Natural killer cell (primary cell): ENCODE measurements around the gene ATXN1. TPM values are rescaled to one million over a fixed set of nuclear protein-coding genes. Genes with fewer than 3 reads are reported as not detected.
"Not testable (repeated sequence)": the region's sequence is repeated elsewhere in the genome, so short reads cannot be mapped to it uniquely, and the experiment has no call there.

Experiments
- ATAC-seq, 3 donors: fragments of 150-1000 bp in 2 of 3; fragments of 200-7000 bp in 1 of 3; cut with Tn5 transposase; 1 replicate in 1 of 3; 2 replicates in 2 of 3; pipeline ENCODE4 v1.10.0; 2021; ENCODE audit warnings: mild to moderate bottlenecking in 2 of 3, moderate library complexity in 2 of 3
- DNase-seq, 2 donors: peaks; one replicate each; pipeline versions ENCODE4 v3.0.0 to v3.0.0-alpha.2; 2013 to 2021; ENCODE audit warnings: mixed read lengths in 1 of 2
- H3K27ac ChIP-seq: one replicate; pipeline ENCODE4 v1.5.1; 2013; ENCODE audit warnings: mild to moderate bottlenecking, low read length
- H3K27me3 ChIP-seq: one replicate; pipeline ENCODE4 v1.6.1; 2013; ENCODE audit warnings: low read length; ENCODE audit not compliant: control insufficient read depth, insufficient read depth
- H3K36me3 ChIP-seq: one replicate; pipeline ENCODE4 v1.6.1; 2013; ENCODE audit warnings: low read length; ENCODE audit not compliant: control insufficient read depth, insufficient read depth
- H3K4me1 ChIP-seq: one replicate; pipeline ENCODE4 v1.6.1; 2013; ENCODE audit warnings: low read length; ENCODE audit not compliant: control insufficient read depth, insufficient read depth
- H3K4me3 ChIP-seq: one replicate; pipeline ENCODE4 v1.5.1; 2013; ENCODE audit warnings: low read length
- H3K9me3 ChIP-seq: one replicate; pipeline ENCODE4 v1.6.1; 2013; ENCODE audit warnings: low read length; ENCODE audit not compliant: control insufficient read depth, insufficient read depth
- H3K27ac Mint-ChIP-seq, 2 donors: one replicate each; pipeline ENCODE4 v1.8.0; 2022; ENCODE audit warnings: mild to moderate bottlenecking in 2 of 2, mixed read lengths in 2 of 2, moderate library complexity in 1 of 2
- H3K27me3 Mint-ChIP-seq, 2 donors: one replicate each; pipeline ENCODE4 v1.8.0; 2022; ENCODE audit warnings: low read depth in 2 of 2, mixed read lengths in 2 of 2
- H3K36me3 Mint-ChIP-seq: one replicate; pipeline ENCODE4 v1.8.0; 2022; ENCODE audit warnings: mixed read lengths
- H3K4me1 Mint-ChIP-seq, 2 donors: one replicate each; pipeline ENCODE4 v1.8.0; 2022; ENCODE audit warnings: mixed read lengths in 2 of 2
- H3K4me3 Mint-ChIP-seq: one replicate; pipeline ENCODE4 v1.8.0; 2022; ENCODE audit warnings: mild to moderate bottlenecking, moderate library complexity, mixed read lengths
- H3K9me3 Mint-ChIP-seq, 2 donors: one replicate each; pipeline ENCODE4 v1.8.0; 2022; ENCODE audit warnings: mixed read lengths in 2 of 2
- WGBS: methylation state at CpG from one replicate; pipeline ENCODE4 v1.1.7; 2013; ENCODE audit warnings: missing lambda C conversion rate; ENCODE audit not compliant: insufficient coverage; 5-methylcytosine and 5-hydroxymethylcytosine counted together
- intact Hi-C: fragments of 100-400 bp; cut with micrococcal nuclease; formaldehyde crosslinking; loops from one replicate; pipeline ENCODE4 v1.14.2; 2022
- total RNA-seq, 4 donors: library from RNA; stranded (reverse); fragments of 120-200 nt in 1 of 4; gene quantifications; one replicate each; pipeline versions ENCODE4 v1.2.3 to v1.2.4, GENCODE V29; 2013 to 2022
- TF ChIP-seq, protein P1 (sequence below): fragments of 200-600 bp; IDR thresholded peaks from one replicate; pipeline ENCODE4 v1.8.0; 2022; ENCODE audit warnings: antibody characterized with exemption

ATXN1 gene
- total RNA-seq, 3 donors from 2014 or later (not counting 1 experiment from before 2014, with no cell fraction given) = 90.4 to 120 (median 97.9) TPM

DNA sequence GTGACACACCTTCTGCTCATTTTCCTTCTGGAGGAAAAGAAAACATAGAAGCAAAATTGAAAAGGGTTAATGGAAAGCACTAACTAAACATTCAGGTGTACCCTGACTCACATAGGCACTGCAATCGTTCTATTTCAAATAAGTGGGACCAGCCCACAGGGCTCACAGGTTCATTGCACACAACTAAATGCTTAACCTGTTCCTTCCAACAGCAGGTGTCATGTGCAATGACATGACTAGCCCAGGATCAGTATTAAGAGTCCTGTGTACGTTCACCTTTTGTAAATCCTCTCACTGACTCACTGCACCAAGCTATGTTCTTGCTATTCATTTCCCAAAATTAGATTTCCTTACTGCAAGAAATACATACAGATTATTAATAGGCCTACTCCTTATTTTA, 371.6 kb downstream of the ATXN1 start:
- H3K27ac Mint-ChIP-seq = no peak overlapping the region
- H3K9me3 Mint-ChIP-seq = no peaks in the 10 kb centered on the region
- no peaks in the 10 kb centered on the region for H3K4me1 ChIP-seq
- intact Hi-C loops = no loop called here
- no peaks in the 10 kb centered on the region for H3K27me3 ChIP-seq
- ATAC-seq (no peak), DNase-seq (no peak)
- H3K4me3 Mint-ChIP-seq = no peak overlapping the region
- TF ChIP-seq, protein P1, sequence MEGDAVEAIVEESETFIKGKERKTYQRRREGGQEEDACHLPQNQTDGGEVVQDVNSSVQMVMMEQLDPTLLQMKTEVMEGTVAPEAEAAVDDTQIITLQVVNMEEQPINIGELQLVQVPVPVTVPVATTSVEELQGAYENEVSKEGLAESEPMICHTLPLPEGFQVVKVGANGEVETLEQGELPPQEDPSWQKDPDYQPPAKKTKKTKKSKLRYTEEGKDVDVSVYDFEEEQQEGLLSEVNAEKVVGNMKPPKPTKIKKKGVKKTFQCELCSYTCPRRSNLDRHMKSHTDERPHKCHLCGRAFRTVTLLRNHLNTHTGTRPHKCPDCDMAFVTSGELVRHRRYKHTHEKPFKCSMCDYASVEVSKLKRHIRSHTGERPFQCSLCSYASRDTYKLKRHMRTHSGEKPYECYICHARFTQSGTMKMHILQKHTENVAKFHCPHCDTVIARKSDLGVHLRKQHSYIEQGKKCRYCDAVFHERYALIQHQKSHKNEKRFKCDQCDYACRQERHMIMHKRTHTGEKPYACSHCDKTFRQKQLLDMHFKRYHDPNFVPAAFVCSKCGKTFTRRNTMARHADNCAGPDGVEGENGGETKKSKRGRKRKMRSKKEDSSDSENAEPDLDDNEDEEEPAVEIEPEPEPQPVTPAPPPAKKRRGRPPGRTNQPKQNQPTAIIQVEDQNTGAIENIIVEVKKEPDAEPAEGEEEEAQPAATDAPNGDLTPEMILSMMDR = no peak
- H3K27ac ChIP-seq = no peak overlapping the region
- no peaks in the 10 kb centered on the region for H3K9me3 ChIP-seq
- 98% methylated on average over 2 of the region's 2 CpGs for WGBS
- no peaks in the 10 kb centered on the region for H3K36me3 Mint-ChIP-seq
- H3K27me3 Mint-ChIP-seq = no peaks in the 10 kb centered on the region
- no peaks in the 10 kb centered on the region for H3K36me3 ChIP-seq
- H3K4me3 ChIP-seq = no peak overlapping the region
- peaks cover 0 to 18% of the 10 kb centered on the region in 2 donors for H3K4me1 Mint-ChIP-seq

DNA sequence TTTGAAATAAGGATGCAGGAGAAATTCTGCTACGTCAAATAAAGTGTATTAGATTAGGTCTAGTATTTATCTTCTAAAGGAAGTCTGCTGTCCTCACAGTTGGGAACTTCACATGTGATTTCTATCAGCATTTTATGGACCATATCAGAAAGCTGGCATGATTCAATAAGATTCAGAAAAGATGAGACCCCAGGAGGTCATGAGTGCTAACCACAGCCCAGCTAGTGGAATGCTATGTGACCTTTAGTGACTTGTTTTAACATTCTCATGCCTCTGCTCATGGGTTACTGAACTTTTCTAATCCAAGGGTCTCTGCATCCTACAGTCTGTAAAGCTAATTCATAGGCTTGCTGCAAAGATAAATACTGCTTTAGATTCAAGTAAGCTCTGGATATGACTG, 372.8 kb downstream of the ATXN1 start:
- H3K27me3 Mint-ChIP-seq = no peaks in the 10 kb centered on the region
- Histone ChIP-seq H3K4me3 (no peak overlapping the region), H3K27me3 (no peaks in the 10 kb centered on the region), H3K27ac (no peak overlapping the region), H3K9me3 (no peaks in the 10 kb centered on the region), H3K36me3 (no peaks in the 10 kb centered on the region), H3K4me1 (no peaks in the 10 kb centered on the region)
- TF ChIP-seq, protein P1 = no peak
- ATAC-seq = no peak
- H3K4me1 Mint-ChIP-seq = peaks cover 0 to 19% of the 10 kb centered on the region in 2 donors
- H3K36me3 Mint-ChIP-seq = no peaks in the 10 kb centered on the region
- H3K9me3 Mint-ChIP-seq = no peaks in the 10 kb centered on the region
- no peak for DNase-seq
- no peak overlapping the region for H3K4me3 Mint-ChIP-seq
- 100% methylated on average over 1 of the region's 1 CpG for WGBS
- H3K27ac Mint-ChIP-seq = no peak overlapping the region
- intact Hi-C loops = no loop called here

DNA sequence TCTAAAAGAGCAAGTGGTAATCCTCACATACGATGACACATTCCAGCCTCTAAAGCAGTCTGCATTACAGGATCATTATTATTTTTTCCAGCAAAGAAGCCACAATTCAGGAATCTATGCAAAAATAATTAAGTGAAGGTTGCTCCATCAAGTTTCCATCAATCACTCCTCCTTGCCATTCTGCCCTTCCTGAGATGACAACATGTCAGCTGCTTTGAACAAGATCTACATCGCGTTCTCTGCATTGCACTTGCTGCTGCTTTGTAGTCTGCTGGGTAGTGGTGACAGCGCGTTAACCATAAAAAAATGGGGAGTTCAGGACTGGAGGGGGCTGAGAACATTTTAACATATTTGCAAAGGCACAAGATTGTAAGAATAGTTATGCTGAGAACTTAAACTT, 375.2 kb downstream of the ATXN1 start:
- 81% methylated on average over 5 of the region's 5 CpGs for WGBS
- Mint-ChIP-seq H3K27ac (peak overlapping the region in 1 of 2 donors; percentile 17), H3K36me3 (no peaks in the 10 kb centered on the region), H3K27me3 (no peaks in the 10 kb centered on the region), H3K4me3 (no peak overlapping the region), H3K4me1 (peaks cover 0 to 19% of the 10 kb centered on the region in 2 donors), H3K9me3 (no peaks in the 10 kb centered on the region)
- Histone ChIP-seq H3K27me3 (no peaks in the 10 kb centered on the region), H3K4me3 (no peak overlapping the region), H3K36me3 (no peaks in the 10 kb centered on the region), H3K9me3 (no peaks in the 10 kb centered on the region), H3K27ac (no peak overlapping the region), H3K4me1 (no peaks in the 10 kb centered on the region)
- ATAC-seq (peak in 1 of 3 donors; percentile 47), DNase-seq (no peak)
- TF ChIP-seq, protein P1 = no peak
- intact Hi-C loops = no loop called here

DNA sequence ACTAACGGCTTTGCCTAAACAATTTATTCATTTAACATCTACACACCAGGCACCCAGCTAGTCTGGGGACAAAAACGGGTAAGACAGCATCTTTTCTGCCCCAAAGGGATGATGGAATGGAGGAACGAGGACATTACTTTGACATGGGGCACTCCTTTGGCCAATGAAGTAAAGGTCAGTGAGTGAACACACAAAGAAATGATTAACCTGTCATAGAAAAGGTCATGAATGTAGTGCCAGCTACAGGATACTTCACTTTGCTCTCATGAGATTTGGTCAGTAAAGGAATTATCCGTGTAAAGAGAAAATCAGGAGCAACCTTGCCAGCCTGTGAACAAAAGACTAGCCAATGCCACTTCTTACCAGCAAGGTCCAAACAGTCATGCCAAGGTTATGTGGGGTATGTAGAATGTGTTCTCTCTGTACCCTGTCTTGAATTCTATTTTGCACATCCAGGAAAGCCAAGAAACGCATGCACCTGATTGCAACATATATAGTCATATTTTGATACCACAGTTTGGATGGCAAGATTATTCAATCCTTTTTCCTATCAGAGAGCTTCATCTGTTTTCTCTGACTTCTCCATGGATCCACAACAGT, 377.6 kb downstream of the ATXN1 start:
- no peak overlapping the region for H3K4me3 Mint-ChIP-seq
- H3K27ac Mint-ChIP-seq = no peak overlapping the region
- TF ChIP-seq, protein P1 = no peak
- no peaks in the 10 kb centered on the region for H3K9me3 ChIP-seq
- intact Hi-C loops = no loop called here
- no peaks in the 10 kb centered on the region for H3K27me3 Mint-ChIP-seq
- DNase-seq (no peak), ATAC-seq (no peak)
- H3K27me3 ChIP-seq = no peaks in the 10 kb centered on the region
- no peaks in the 10 kb centered on the region for H3K4me1 ChIP-seq
- WGBS = 93% methylated on average over 5 of the region's 5 CpGs
- peaks cover 0 to 19% of the 10 kb centered on the region in 2 donors for H3K4me1 Mint-ChIP-seq
- H3K36me3 Mint-ChIP-seq = no peaks in the 10 kb centered on the region
- no peak overlapping the region for H3K4me3 ChIP-seq
- H3K36me3 ChIP-seq = no peaks in the 10 kb centered on the region
- no peak overlapping the region for H3K27ac ChIP-seq
- H3K9me3 Mint-ChIP-seq = no peaks in the 10 kb centered on the region

DNA sequence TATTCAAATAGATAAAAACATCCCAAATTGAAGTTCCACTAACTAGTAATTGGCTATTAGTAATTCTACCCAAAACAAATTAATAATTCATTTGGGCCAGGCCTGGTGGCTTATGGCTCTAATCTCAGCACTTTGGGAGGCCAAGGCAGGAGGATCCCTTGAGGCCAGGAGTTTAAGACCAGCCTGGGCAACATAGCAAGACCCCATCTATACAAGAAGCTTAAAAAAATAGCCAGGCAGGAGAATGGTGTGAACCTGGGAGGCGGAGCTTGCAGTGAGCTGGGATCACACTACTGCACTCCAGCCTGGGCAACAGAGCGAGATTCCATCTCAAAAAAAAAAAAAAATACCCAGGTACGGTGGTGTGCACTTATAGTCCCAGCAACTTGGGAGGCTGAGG, 379.3 kb downstream of the ATXN1 start:
- H3K27ac Mint-ChIP-seq, H3K4me1 ChIP-seq, H3K4me3 ChIP-seq, DNase-seq, H3K36me3 ChIP-seq, H3K4me3 Mint-ChIP-seq, H3K27me3 Mint-ChIP-seq, intact Hi-C loops, H3K9me3 Mint-ChIP-seq, ATAC-seq, H3K9me3 ChIP-seq, H3K27me3 ChIP-seq, H3K27ac ChIP-seq, H3K36me3 Mint-ChIP-seq: not testable (repeated sequence)
- 93% methylated on average over 3 of the region's 3 CpGs for WGBS
- H3K4me1 Mint-ChIP-seq = peaks cover 4 to 19% of the 10 kb centered on the region in 2 donors
